HG02870 (cell line): Measurements from ENCODE around the gene LPCAT2.

Source experiments
- ATAC-seq: cut with Tn5 transposase; IDR thresholded peaks from one replicate; pipeline ENCODE4 v1.9.1; 2021; ENCODE audit warnings: mild to moderate bottlenecking, moderate library complexity; ENCODE audit not compliant: unreplicated experiment

The LPCAT2 gene

DNA sequence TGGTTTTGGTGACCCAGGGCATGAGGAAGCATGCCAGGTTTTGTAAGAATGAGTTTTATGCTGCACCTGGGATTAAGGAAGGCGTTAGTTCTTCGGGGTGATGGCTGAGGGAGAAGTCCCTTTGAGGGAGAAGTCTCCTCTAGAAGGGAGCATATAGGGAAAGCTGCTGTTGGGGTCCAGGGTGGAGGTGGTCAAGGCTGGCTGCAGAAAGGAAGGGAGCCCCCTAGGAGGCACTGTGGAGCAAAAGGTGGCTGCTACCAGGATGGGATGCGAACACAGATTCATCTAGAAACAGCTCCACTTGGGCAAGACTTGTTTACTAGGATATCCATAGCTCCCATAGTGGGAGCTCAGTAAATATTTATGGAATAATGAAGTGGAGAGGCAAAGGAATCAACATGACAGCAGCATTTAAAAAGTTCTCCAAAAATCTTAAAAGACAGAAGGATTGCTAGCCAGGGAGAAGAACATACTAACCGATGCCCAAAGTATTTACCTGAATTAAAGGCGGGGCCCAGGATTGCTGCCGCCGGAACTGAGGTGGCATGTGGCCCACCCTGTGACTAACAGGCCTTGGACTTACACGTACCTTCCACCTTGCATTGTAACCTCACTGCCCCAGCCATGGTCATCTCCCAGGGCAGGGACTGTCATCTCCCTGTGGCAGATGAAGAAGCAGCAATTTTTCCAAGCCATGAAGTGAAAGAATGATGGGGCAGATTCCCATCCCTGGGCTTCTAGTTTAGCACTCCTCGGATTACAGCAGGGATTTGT, 7.1 kb upstream of the LPCAT2 start:
- no peak for ATAC-seq

DNA sequence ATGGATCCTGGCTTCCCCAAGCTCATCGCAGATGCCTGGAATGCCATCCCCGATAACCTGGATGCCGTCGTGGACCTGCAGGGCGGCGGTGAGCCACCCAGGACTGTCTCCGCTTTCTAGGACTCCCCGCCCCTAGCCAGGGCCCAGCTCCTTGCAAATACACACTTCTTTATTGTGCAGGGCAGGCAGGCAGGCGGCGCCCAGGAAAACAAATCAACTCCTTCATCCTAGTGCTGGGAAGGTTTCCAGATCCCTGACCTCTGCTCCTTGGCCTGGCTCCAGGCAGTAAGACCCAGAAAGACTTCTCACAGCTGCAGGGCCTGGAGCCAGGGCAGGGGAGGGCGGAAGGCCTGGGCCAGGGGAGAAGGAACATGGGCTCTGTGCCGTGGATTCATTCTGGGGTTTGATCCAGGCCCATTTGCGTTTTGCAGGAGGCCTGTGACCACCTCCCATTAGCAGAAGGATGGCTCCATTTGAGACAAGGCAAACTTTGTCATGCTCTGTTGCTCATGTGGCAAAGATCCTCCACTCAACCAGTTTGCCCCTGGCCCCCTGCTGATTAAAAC, 6.0 kb upstream of the LPCAT2 start:
- no peak for ATAC-seq

GRCh38 chr16:55503726-55504550, 4.9 kb upstream of the LPCAT2 start:
- ATAC-seq = no peak

DNA sequence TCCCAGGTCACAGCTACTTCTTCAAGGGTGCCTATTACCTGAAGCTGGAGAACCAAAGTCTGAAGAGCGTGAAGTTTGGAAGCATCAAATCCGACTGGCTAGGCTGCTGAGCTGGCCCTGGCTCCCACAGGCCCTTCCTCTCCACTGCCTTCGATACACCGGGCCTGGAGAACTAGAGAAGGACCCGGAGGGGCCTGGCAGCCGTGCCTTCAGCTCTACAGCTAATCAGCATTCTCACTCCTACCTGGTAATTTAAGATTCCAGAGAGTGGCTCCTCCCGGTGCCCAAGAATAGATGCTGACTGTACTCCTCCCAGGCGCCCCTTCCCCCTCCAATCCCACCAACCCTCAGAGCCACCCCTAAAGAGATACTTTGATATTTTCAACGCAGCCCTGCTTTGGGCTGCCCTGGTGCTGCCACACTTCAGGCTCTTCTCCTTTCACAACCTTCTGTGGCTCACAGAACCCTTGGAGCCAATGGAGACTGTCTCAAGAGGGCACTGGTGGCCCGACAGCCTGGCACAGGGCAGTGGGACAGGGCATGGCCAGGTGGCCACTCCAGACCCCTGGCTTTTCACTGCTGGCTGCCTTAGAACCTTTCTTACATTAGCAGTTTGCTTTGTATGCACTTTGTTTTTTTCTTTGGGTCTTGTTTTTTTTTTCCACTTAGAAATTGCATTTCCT, 3.4 kb upstream of the LPCAT2 start:
- ATAC-seq = no peak

GRCh38 chr16:55506083-55506482, 2.8 kb upstream of the LPCAT2 start:
- ATAC-seq = no peak

DNA sequence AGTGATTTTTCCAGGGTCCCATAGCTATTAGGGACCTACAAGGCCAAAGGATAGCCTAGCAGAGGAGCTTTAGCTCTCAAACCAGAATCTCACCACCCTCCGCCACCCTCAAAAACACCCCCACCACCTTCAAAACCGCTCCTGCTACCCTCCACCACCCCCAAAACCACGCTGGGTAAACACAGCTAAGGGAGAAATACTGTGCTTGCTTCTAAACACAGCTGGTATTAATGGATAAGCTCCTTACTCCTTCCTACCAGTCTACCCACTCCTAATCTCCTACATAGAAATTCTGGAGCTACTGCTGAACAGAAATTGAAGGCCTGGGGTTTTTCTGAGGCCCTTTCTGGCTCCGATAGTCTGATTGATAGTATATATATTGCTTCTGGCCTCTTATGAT, 2.2 kb upstream of the LPCAT2 start:
- no peak for ATAC-seq

- no peak for ATAC-seq
These were observed 476 bp upstream of the LPCAT2 start for GRCh38 chr16:55508271-55508921.

DNA sequence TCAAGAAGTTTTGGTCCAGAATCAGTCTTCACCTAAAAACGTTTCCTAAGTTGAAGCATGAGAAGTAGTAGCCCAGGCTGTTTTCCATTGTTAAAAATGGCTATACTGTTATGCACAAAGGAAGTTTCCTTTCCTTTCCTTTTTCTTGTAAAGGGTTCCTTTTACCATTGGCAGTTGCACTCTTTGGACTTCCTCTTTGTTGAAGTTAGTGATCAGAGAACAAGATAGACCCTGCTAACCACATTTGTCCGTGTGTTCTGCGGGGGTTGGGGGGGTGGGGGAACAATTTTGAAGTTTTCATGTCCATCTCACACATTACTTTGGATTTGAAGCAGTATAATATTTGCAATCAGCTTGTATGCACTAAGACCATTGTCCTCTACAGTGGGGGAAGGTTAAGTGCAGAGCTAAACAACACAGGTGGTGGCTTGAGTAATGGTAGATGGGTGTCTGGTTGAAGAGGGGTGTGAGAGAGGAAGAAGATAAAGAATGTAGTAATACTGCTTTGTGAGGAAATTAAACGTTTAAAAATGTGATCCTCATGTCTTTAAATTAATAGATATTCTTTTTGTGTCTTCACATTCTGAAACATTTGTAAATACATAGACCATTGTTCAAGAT, 1.4 kb downstream of the LPCAT2 start:
- no peak for ATAC-seq

- ATAC-seq = no peak
These were observed 4.1 kb downstream of the LPCAT2 start for GRCh38 chr16:55512941-55513340.

DNA sequence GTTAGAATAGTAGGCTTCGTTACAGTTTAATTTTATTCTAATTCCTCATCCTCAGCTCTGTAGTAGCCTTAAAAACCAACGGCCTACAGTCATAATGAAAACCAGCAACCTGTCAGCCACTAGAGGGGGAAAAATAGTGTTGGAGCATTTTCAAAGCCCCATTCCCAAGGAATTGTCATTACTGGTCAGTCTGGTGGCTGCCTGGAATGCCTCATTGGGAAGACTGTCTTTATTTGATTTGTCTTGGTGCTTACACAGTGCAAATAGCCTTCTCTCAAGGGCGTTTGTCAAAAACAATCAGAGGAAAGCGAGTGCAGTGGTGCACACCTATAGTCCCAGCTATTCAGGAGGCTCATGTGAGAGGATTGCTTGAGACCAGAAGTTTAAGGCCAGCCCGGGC, 4.7 kb downstream of the LPCAT2 start:
- no peak for ATAC-seq

- no peak for ATAC-seq
These were observed 6.2 kb downstream of the LPCAT2 start for GRCh38 chr16:55515111-55515510.

DNA sequence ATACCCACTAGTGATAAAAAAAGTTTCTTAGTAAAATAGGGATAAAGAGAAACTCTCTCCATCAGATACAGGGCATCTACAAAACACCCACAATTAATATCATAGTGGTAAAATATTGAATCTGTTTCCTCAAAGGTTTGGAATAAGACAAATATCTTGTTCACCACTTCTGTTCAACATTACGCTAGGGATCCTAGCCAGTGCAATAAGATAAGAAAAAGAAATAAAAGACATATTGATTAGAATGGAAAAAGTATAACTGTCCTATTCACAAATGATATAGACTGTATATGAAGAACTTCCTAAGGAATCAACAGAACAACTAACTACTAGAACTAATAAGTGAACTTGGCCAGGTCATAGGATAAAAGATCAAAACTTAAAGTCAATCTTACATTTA, 12.9 kb downstream of the LPCAT2 start:
- ATAC-seq = no peak

GRCh38 chr16:55526441-55526840, 17.6 kb downstream of the LPCAT2 start:
- no peak for ATAC-seq

DNA sequence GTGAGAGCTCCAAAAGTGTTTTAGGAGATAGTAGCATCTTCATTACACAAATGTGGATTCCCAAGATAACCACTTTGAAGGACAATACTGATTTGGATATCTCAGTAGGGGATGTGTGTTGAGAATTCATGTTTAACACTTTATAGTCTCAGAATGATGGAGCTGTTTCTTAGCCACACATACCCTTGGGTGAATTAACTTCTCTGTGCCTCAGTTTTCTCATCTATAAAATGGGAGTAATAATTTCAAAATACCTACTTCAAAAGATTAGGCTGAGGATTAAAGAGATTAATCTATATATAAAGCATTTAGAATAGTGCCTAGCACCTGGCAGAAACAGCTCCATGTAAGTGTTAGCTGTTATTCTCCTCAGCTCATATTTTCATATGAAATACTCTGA, 19.0 kb downstream of the LPCAT2 start:
- no peak for ATAC-seq

- ATAC-seq = no peak
These were observed 20.1 kb downstream of the LPCAT2 start for GRCh38 chr16:55529018-55529417.

DNA sequence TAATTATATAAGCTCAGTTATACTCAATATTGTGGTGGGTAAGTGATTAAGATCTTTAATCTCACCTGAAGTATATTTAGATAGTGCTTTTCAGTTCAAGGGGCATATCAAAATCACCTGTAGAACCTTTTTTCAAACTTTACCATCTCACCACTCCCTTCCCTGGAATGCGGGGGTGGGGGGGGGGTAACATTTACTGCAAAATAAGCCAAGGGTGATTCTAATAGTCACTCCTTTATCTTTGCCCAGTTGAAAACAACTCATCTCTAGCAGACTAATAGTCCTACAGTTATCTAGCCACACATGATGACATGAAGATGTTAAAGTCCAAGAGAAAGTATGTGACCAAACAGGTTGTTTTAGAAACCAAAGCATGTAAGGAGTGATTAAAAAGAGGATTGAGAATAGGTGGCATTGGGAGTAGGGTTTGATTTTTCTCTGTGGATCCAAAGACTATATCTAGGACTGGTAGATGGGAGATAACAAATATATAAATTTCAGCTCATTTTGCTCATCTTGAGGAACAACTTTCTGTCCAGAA, 21.5 kb downstream of the LPCAT2 start:
- ATAC-seq = no peak

DNA sequence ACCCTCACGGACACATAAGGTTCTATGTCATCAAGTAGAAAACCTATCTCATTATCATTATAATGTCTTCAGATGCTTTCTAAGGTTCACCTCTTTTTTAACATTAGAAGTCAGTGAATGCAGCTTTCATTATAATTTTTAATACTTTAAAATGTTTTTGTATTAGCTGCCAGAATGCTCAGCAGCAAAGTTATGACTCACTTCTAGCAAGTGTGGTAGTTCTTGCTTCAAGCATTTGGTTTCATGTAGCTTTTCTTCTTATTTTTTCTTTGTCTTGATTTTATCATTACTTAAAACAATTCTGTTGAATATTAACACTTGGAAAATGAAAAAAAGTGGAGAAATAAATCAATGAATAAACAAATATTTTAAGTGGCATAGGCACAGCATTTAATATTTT, 23.4 kb downstream of the LPCAT2 start:
- no peak for ATAC-seq

DNA sequence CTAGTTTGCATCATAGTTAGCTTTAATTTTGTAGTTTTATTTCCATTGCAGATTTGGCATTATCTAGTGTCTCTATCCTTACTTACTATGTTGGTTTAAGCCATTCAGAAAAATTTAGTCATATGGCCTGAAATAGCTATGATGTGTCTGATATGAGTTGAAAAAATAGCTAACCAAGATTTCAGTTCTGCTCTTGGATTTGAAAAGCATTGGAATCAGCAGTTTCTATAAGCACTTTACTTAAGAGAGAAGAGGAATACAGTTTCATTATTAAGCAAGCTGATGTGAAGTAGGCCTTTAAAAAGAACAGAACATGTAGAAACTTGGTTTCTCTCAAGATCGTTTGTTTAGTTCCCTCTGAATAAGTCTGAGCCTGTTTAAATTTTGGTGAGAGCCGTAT, 25.9 kb downstream of the LPCAT2 start:
- no peak for ATAC-seq

- no peak for ATAC-seq
These were observed 30.2 kb downstream of the LPCAT2 start for GRCh38 chr16:55539049-55539448.

DNA sequence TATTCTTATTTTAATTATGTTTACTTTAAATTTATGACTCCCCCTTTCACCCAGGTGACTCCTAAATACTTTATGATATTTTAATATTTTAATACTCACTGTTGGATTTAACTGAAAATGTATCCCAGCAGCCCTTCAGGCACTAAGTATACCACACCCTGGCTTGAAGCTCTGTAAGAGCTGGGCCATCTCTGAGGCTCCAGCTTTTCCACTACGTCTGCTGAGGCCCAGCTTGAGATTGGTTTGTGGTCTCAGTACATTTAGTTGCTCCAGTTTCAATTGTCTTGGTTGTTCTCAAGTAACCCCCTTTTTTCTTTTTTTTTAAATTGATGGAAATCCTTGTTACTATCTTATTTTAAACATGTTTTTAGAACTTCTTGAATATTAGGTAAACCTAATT, 30.6 kb downstream of the LPCAT2 start:
- no peak for ATAC-seq
